NCI-H1694 treated with DMSO at 0.1 percent for 48 hours (cell line): Measurements from ENCODE around the gene OR10A2.
"Not testable (repeated sequence)": the region's sequence is repeated elsewhere in the genome, so short reads cannot be mapped to it uniquely, and the experiment has no call there.

ENCODE experiments used
- DNase-seq: peaks from one replicate; lab custom pipeline; 2025; lab: John Stamatoyannopoulos, UW

The OR10A2 gene

GRCh38 chr11:6862961-6863360 is at the start of gene OR10A2:
Gene OR10A2, plus strand, starts transcription at chr11:6863057. Its CDS starts 6,698 bp downstream, at chr11:6869755.
- DNase-seq: no peak

- no peak for DNase-seq
Observed at GRCh38 chr11:6813656-6814055, 49.2 kb upstream of the OR10A2 start.

GRCh38 chr11:6817694-6818093 is 45.2 kb upstream of the OR10A2 start:
- DNase-seq: no peak

GRCh38 chr11:6818967-6819366 is 43.9 kb upstream of the OR10A2 start:
- DNase-seq: no peak

- DNase-seq: no peak
Observed at GRCh38 chr11:6824136-6824823, 38.6 kb upstream of the OR10A2 start.

- no peak for DNase-seq
Observed at GRCh38 chr11:6825231-6825744, 37.6 kb upstream of the OR10A2 start.

GRCh38 chr11:6828103-6828502 is 34.8 kb upstream of the OR10A2 start:
- no peak for DNase-seq

- no peak for DNase-seq
Observed at GRCh38 chr11:6833356-6833755, 29.5 kb upstream of the OR10A2 start.

- DNase-seq: no peak
Observed at GRCh38 chr11:6834021-6834420, 28.8 kb upstream of the OR10A2 start.

- DNase-seq: no peak
Observed at GRCh38 chr11:6841694-6842093, 21.2 kb upstream of the OR10A2 start.

GRCh38 chr11:6843670-6844069 is 19.2 kb upstream of the OR10A2 start:
- DNase-seq: no peak

GRCh38 chr11:6844356-6844755 is 18.5 kb upstream of the OR10A2 start:
- no peak for DNase-seq

- no peak for DNase-seq
Observed at GRCh38 chr11:6845383-6845782, 17.5 kb upstream of the OR10A2 start, which contains the start of gene OR10A5. Gene OR10A5, plus strand, starts transcription at chr11:6845683. Its CDS starts 0 bp downstream, at chr11:6845683.

GRCh38 chr11:6850526-6850925 is 12.3 kb upstream of the OR10A2 start:
- no peak for DNase-seq

GRCh38 chr11:6854801-6855200 is 8.1 kb upstream of the OR10A2 start:
- not testable (repeated sequence) for DNase-seq

- DNase-seq: no peak
Observed at GRCh38 chr11:6855971-6856541, 6.8 kb upstream of the OR10A2 start.

GRCh38 chr11:6856871-6857270 is 6.0 kb upstream of the OR10A2 start:
- no peak for DNase-seq

- no peak for DNase-seq
Observed at GRCh38 chr11:6864438-6864837, 1.6 kb downstream of the OR10A2 start.

GRCh38 chr11:6871278-6871677 is 8.4 kb downstream of the OR10A2 start:
- DNase-seq: no peak

- no peak for DNase-seq
Observed at GRCh38 chr11:6875761-6876160, 12.9 kb downstream of the OR10A2 start.

- DNase-seq: no peak
Observed at GRCh38 chr11:6876325-6876724, 13.5 kb downstream of the OR10A2 start, which contains the start of gene OR10A4. Gene OR10A4, plus strand, starts transcription at chr11:6876625. Its CDS starts 23 bp downstream, at chr11:6876648.

- no peak for DNase-seq
Observed at GRCh38 chr11:6876914-6877313, 14.1 kb downstream of the OR10A2 start.

GRCh38 chr11:6882751-6883150 is 19.9 kb downstream of the OR10A2 start:
- DNase-seq: no peak
